HEK293T (cell line): ENCODE data around the gene LEFTY2.
A peak's percentile ranks its signal among the peaks of the same experiment; 100 is the strongest.

Experiments used
- ARNT ChIP-seq: fragments of 450-650 bp; IDR thresholded peaks from 2 replicates; pipeline ENCODE4 v1.6.1; 2017; ENCODE audit warnings: mild to moderate bottlenecking
- BHLHE40 ChIP-seq: fragments of 450-650 bp; IDR thresholded peaks from 2 replicates; pipeline ENCODE4 v1.6.1; 2016; ENCODE audit warnings: mild to moderate bottlenecking, moderate library complexity, borderline replicate concordance
- ELF4 ChIP-seq: fragments of 450-650 bp; IDR thresholded peaks from 2 replicates; pipeline ENCODE4 v1.6.1; 2017; ENCODE audit warnings: antibody characterized with exemption
- FOXK2 ChIP-seq: fragments of 450-650 bp; IDR thresholded peaks from 2 replicates; pipeline ENCODE4 v1.6.1; 2016; ENCODE audit warnings: mild to moderate bottlenecking
- HDGF ChIP-seq: fragments of 450-650 bp; IDR thresholded peaks from 2 replicates; pipeline ENCODE4 v1.6.1; 2017; ENCODE audit warnings: antibody characterized with exemption, borderline replicate concordance
- L3MBTL2 ChIP-seq: fragments of 450-650 bp; conservative IDR thresholded peaks from 2 replicates; pipeline ENCODE4 v1.6.1; 2016; ENCODE audit warnings: mild to moderate bottlenecking
- PKNOX1 ChIP-seq: fragments of 450-650 bp; IDR thresholded peaks from 2 replicates; pipeline ENCODE4 v1.6.1; 2016
- SP1 ChIP-seq: fragments of 450-650 bp; IDR thresholded peaks from 2 replicates; pipeline ENCODE4 v1.6.1; 2017

- TF ChIP-seq HDGF: 0 out of 2 replicates have a peak, but pooled peaks have one; percentile 28
- no peak for TF ChIP-seq PKNOX1
- no peak for TF ChIP-seq L3MBTL2
- TF ChIP-seq FOXK2: no peak
- TF ChIP-seq BHLHE40: no peak
- TF ChIP-seq ELF4: no peak
- TF ChIP-seq ARNT: no peak
- no peak for TF ChIP-seq SP1
Observed at GRCh38 chr1:225891229-225891972, 49.6 kb downstream of the LEFTY2 start.
